Calu3 (cell line): ENCODE results near the gene HS3ST6. TPM values are rescaled to one million over a fixed set of nuclear protein-coding genes. Genes with fewer than 3 reads are reported as not detected.

Source experiments
- BruUV-seq: library from RNA; stranded (reverse); fragments of 400-500 nt; replicated peaks from 2 replicates; lab custom pipeline; 2021; lab: Mats Ljungman, UMichigan
- CTCF ChIA-PET: fragments of 300-600 bp; sonication (Branson Sonifier 250); formaldehyde crosslinking; loops from one replicate; lab custom pipeline; 2022; ENCODE audit warnings: antibody characterized with exemption; lab: Charles Lee
- DNase-seq: peaks from one replicate; pipeline ENCODE4 v3.0.0; 2022
- H3K27ac Mint-ChIP-seq: one replicate; pipeline ENCODE4 v1.8.0; 2022; ENCODE audit warnings: mixed read lengths; ENCODE audit not compliant: unreplicated experiment
- H3K27me3 Mint-ChIP-seq: one replicate; pipeline ENCODE4 v1.8.0; 2022; ENCODE audit warnings: mixed read lengths; ENCODE audit not compliant: unreplicated experiment
- H3K36me3 Mint-ChIP-seq: one replicate; pipeline ENCODE4 v1.8.0; 2022; ENCODE audit warnings: mild to moderate bottlenecking, moderate library complexity, mixed read lengths; ENCODE audit not compliant: insufficient read depth, unreplicated experiment
- H3K4me1 Mint-ChIP-seq: one replicate; pipeline ENCODE4 v1.8.0; 2022; ENCODE audit warnings: mild to moderate bottlenecking, low read depth, mixed read lengths; ENCODE audit not compliant: unreplicated experiment
- H3K4me3 Mint-ChIP-seq: one replicate; pipeline ENCODE4 v1.8.0; 2022; ENCODE audit warnings: mild to moderate bottlenecking, low read depth, moderate library complexity, mixed read lengths; ENCODE audit not compliant: unreplicated experiment
- H3K9me3 Mint-ChIP-seq: one replicate; pipeline ENCODE4 v1.8.0; 2022; ENCODE audit warnings: low read depth, mixed read lengths; ENCODE audit not compliant: unreplicated experiment
- CTCF ChIP-seq: fragments of 200-600 bp; IDR thresholded peaks from one replicate; pipeline ENCODE4 v1.8.0; 2022; ENCODE audit warnings: antibody characterized with exemption; ENCODE audit not compliant: unreplicated experiment
- intact Hi-C: fragments of 100-400 bp; cut with micrococcal nuclease; formaldehyde crosslinking; loops from one replicate; pipeline ENCODE4 v1.10.0; 2022; ENCODE audit not compliant: unreplicated experiment
- total RNA-seq: library from RNA; stranded (reverse); gene quantifications from 2 replicates; pipeline ENCODE4 v1.2.3, GENCODE V29; 2022

HS3ST6 gene
- total RNA-seq, 1 experiment from 2014 or later, result not detected

GRCh38 chr16:1929578-1930337 is 11.5 kb upstream of the HS3ST6 start:
- TF ChIP-seq CTCF, result peak; percentile 99
- no peak overlapping the region for H3K27ac Mint-ChIP-seq
- BruUV-seq, result no TSS peak
- no peaks in the 10 kb centered on the region for H3K4me1 Mint-ChIP-seq
- peak; percentile 99 for DNase-seq
- peak overlapping the region; percentile 28 for H3K4me3 Mint-ChIP-seq
- CTCF ChIA-PET, result interaction anchor here (0.6 kb wide), 1 partner anchor 791 kb away, joined by 3 read pairs; no protein-coding TSS in a partner anchor
- intact Hi-C loops, result loop anchor here (2.0 kb wide), 1 partner anchor 67 kb away; no protein-coding TSS in a partner anchor
- H3K27me3 Mint-ChIP-seq, result peaks cover 6% of the 10 kb centered on the region
- H3K9me3 Mint-ChIP-seq, result no peaks in the 10 kb centered on the region
- no peaks in the 10 kb centered on the region for H3K36me3 Mint-ChIP-seq

- no peak for DNase-seq
- Mint-ChIP-seq H3K36me3 (no peaks in the 10 kb centered on the region), H3K9me3 (no peaks in the 10 kb centered on the region), H3K4me1 (no peaks in the 10 kb centered on the region), H3K27me3 (peaks cover 13% of the 10 kb centered on the region), H3K4me3 (peak overlapping the region; percentile 28), H3K27ac (no peak overlapping the region)
- intact Hi-C loops, result loop anchor here (2.0 kb wide), 1 partner anchor 66 kb away; no protein-coding TSS in a partner anchor
- CTCF ChIA-PET, result interaction anchor here (0.7 kb wide), 1 partner anchor 107 kb away, joined by 6 read pairs; no protein-coding TSS in a partner anchor
- no peak for TF ChIP-seq CTCF
- BruUV-seq, result no TSS peak
Measured at GRCh38 chr16:1929105-1929504, 10.9 kb upstream of the HS3ST6 start.

GRCh38 chr16:1926271-1926670 is 8.1 kb upstream of the HS3ST6 start:
- H3K4me3 Mint-ChIP-seq, result no peak overlapping the region
- peaks cover 41% of the 10 kb centered on the region for H3K27me3 Mint-ChIP-seq
- DNase-seq, result no peak
- peaks cover 4% of the 10 kb centered on the region for H3K36me3 Mint-ChIP-seq
- BruUV-seq, result no TSS peak
- CTCF ChIA-PET, result interaction anchor here (0.6 to 1.1 kb wide), 2 partner anchors 17 to 102 kb away, joined by 3 to 4 read pairs; partner anchors contain the start of gene MSRB1
- peaks cover 14% of the 10 kb centered on the region for H3K4me1 Mint-ChIP-seq
- no peak for TF ChIP-seq CTCF
- H3K27ac Mint-ChIP-seq, result no peak overlapping the region
- intact Hi-C loops, result no loop called here
- no peaks in the 10 kb centered on the region for H3K9me3 Mint-ChIP-seq

- CTCF ChIA-PET, result interaction anchor here (0.8 to 1.8 kb wide), 4 partner anchors 17 to 60 kb away, joined by 3 to 6 read pairs (median 4); no protein-coding TSS in a partner anchor
- Mint-ChIP-seq H3K27ac (no peak overlapping the region), H3K4me1 (peaks cover 23% of the 10 kb centered on the region), H3K9me3 (no peaks in the 10 kb centered on the region), H3K4me3 (no peak overlapping the region), H3K36me3 (peaks cover 10% of the 10 kb centered on the region), H3K27me3 (peaks cover 63% of the 10 kb centered on the region)
- no peak for DNase-seq
- no TSS peak for BruUV-seq
- intact Hi-C loops, result no loop called here
- no peak for TF ChIP-seq CTCF
Measured at GRCh38 chr16:1924095-1924494, 5.9 kb upstream of the HS3ST6 start.
